IPS-18a (cell line): ENCODE measurements around the gene NCKAP5.

Experiments
- H3K27ac ChIP-seq: one replicate; pipeline ENCODE4 v1.5.1; 2013; ENCODE audit warnings: low read length
- H3K27me3 ChIP-seq: one replicate; pipeline ENCODE4 v1.6.1; 2013; ENCODE audit warnings: mild to moderate bottlenecking, low read length; ENCODE audit not compliant: control insufficient read depth, insufficient read depth
- H3K36me3 ChIP-seq: one replicate; pipeline ENCODE4 v1.6.1; 2013; ENCODE audit warnings: low read depth, low read length; ENCODE audit not compliant: control insufficient read depth
- H3K4me1 ChIP-seq: one replicate; pipeline ENCODE4 v1.6.1; 2013; ENCODE audit warnings: low read depth, low read length; ENCODE audit not compliant: control insufficient read depth
- H3K4me3 ChIP-seq: one replicate; pipeline ENCODE4 v1.5.1; 2013; ENCODE audit warnings: low read length
- H3K9ac ChIP-seq: one replicate; pipeline ENCODE4 v1.6.1; 2013; ENCODE audit warnings: mild to moderate bottlenecking, low read length, moderate library complexity
- H3K9me3 ChIP-seq: one replicate; pipeline ENCODE4 v1.6.1; 2013; ENCODE audit warnings: low read depth, low read length; ENCODE audit not compliant: control insufficient read depth

The NCKAP5 gene

GRCh38 chr2:133374781-133375180 lies 193.5 kb downstream of the NCKAP5 start:
- Histone ChIP-seq H3K36me3 (no peaks in the 10 kb centered on the region), H3K4me3 (no peak overlapping the region), H3K27me3 (no peaks in the 10 kb centered on the region), H3K27ac (no peak overlapping the region), H3K4me1 (peaks cover 26% of the 10 kb centered on the region), H3K9ac (no peak overlapping the region), H3K9me3 (no peaks in the 10 kb centered on the region)

- Histone ChIP-seq H3K9ac (no peak overlapping the region), H3K27ac (no peak overlapping the region), H3K27me3 (no peaks in the 10 kb centered on the region), H3K36me3 (no peaks in the 10 kb centered on the region), H3K4me1 (peaks cover 23% of the 10 kb centered on the region), H3K4me3 (no peak overlapping the region), H3K9me3 (no peaks in the 10 kb centered on the region)
Measured at GRCh38 chr2:133371286-133371685, 197.0 kb downstream of the NCKAP5 start.

GRCh38 chr2:133369901-133370658 lies 198.2 kb downstream of the NCKAP5 start:
- Histone ChIP-seq H3K4me1 (peaks cover 23% of the 10 kb centered on the region), H3K27me3 (no peaks in the 10 kb centered on the region), H3K27ac (no peak overlapping the region), H3K4me3 (no peak overlapping the region), H3K36me3 (no peaks in the 10 kb centered on the region), H3K9ac (no peak overlapping the region), H3K9me3 (no peaks in the 10 kb centered on the region)

- Histone ChIP-seq H3K27me3 (no peaks in the 10 kb centered on the region), H3K27ac (no peak overlapping the region), H3K4me3 (no peak overlapping the region)
Measured at GRCh38 chr2:133365117-133365516, 203.1 kb downstream of the NCKAP5 start.

GRCh38 chr2:133364636-133365035 lies 203.6 kb downstream of the NCKAP5 start:
- H3K27me3 ChIP-seq, result no peaks in the 10 kb centered on the region
- no peak overlapping the region for H3K9ac ChIP-seq
- no peak overlapping the region for H3K27ac ChIP-seq
- H3K9me3 ChIP-seq, result no peaks in the 10 kb centered on the region
- no peaks in the 10 kb centered on the region for H3K36me3 ChIP-seq
- H3K4me3 ChIP-seq, result no peak overlapping the region
- H3K4me1 ChIP-seq, result peaks cover 10% of the 10 kb centered on the region

More at GRCh38 chr2:133365117-133365516, 203.1 kb downstream of the NCKAP5 start:
- H3K9ac ChIP-seq, result no peak overlapping the region
- no peaks in the 10 kb centered on the region for H3K9me3 ChIP-seq
- H3K36me3 ChIP-seq, result no peaks in the 10 kb centered on the region
- peaks cover 15% of the 10 kb centered on the region for H3K4me1 ChIP-seq

- Histone ChIP-seq H3K9ac (no peak overlapping the region), H3K36me3 (no peaks in the 10 kb centered on the region), H3K4me3 (no peak overlapping the region), H3K27me3 (no peaks in the 10 kb centered on the region), H3K9me3 (no peaks in the 10 kb centered on the region), H3K27ac (no peak overlapping the region), H3K4me1 (peaks cover 4% of the 10 kb centered on the region)
Measured at GRCh38 chr2:133363884-133364283, 204.4 kb downstream of the NCKAP5 start.

- Histone ChIP-seq H3K4me3 (no peak overlapping the region), H3K9me3 (no peaks in the 10 kb centered on the region), H3K27me3 (no peaks in the 10 kb centered on the region), H3K27ac (no peak overlapping the region), H3K4me1 (peaks cover 3% of the 10 kb centered on the region), H3K36me3 (no peaks in the 10 kb centered on the region), H3K9ac (no peak overlapping the region)
Measured at GRCh38 chr2:133362061-133362476, 206.2 kb downstream of the NCKAP5 start.

- Histone ChIP-seq H3K27me3 (no peaks in the 10 kb centered on the region), H3K4me1 (no peaks in the 10 kb centered on the region), H3K9me3 (no peaks in the 10 kb centered on the region), H3K4me3 (no peak overlapping the region), H3K9ac (no peak overlapping the region), H3K36me3 (no peaks in the 10 kb centered on the region), H3K27ac (no peak overlapping the region)
Measured at GRCh38 chr2:133360882-133361281, 207.4 kb downstream of the NCKAP5 start.

GRCh38 chr2:133360190-133360589 lies 208.1 kb downstream of the NCKAP5 start:
- Histone ChIP-seq H3K4me3 (no peak overlapping the region), H3K27me3 (no peaks in the 10 kb centered on the region), H3K36me3 (no peaks in the 10 kb centered on the region), H3K9me3 (no peaks in the 10 kb centered on the region), H3K27ac (no peak overlapping the region), H3K4me1 (no peaks in the 10 kb centered on the region), H3K9ac (no peak overlapping the region)

GRCh38 chr2:133352719-133353118 lies 215.5 kb downstream of the NCKAP5 start:
- Histone ChIP-seq H3K9me3 (no peaks in the 10 kb centered on the region), H3K9ac (no peak overlapping the region), H3K27me3 (no peaks in the 10 kb centered on the region), H3K4me3 (no peak overlapping the region), H3K36me3 (no peaks in the 10 kb centered on the region), H3K27ac (no peak overlapping the region), H3K4me1 (no peaks in the 10 kb centered on the region)

GRCh38 chr2:133346654-133347053 lies 221.6 kb downstream of the NCKAP5 start:
- Histone ChIP-seq H3K27ac (no peak overlapping the region), H3K36me3 (no peaks in the 10 kb centered on the region), H3K4me1 (peaks cover 7% of the 10 kb centered on the region)

GRCh38 chr2:133345638-133346037 lies 222.6 kb downstream of the NCKAP5 start:
- Histone ChIP-seq H3K4me1 (peaks cover 7% of the 10 kb centered on the region), H3K9me3 (no peaks in the 10 kb centered on the region), H3K9ac (no peak overlapping the region), H3K27me3 (no peaks in the 10 kb centered on the region), H3K4me3 (no peak overlapping the region), H3K27ac (no peak overlapping the region), H3K36me3 (no peaks in the 10 kb centered on the region)

More at GRCh38 chr2:133346654-133347053, 221.6 kb downstream of the NCKAP5 start:
- H3K4me3 ChIP-seq, result no peak overlapping the region
- no peak overlapping the region for H3K9ac ChIP-seq
- no peaks in the 10 kb centered on the region for H3K9me3 ChIP-seq
- no peaks in the 10 kb centered on the region for H3K27me3 ChIP-seq
